RWPE2 (cell line): Measurements from ENCODE around the gene IGF2R.

Experiments
- ATAC-seq: fragments of 200-7000 bp; cut with Tn5 transposase; 3 replicates; pipeline ENCODE4 v1.9.1; 2021; ENCODE audit warnings: low read depth
- DNase-seq: peaks from one replicate; pipeline ENCODE4 v3.0.0-alpha.2; 2020; ENCODE audit warnings: low spot score
- H3K27ac ChIP-seq: fragments of 450-650 bp; 2 replicates; pipeline ENCODE4 v1.5.1; 2017; ENCODE audit warnings: mild to moderate bottlenecking; ENCODE audit not compliant: poor library complexity, severe bottlenecking
- H3K27me3 ChIP-seq: fragments of 250-450 bp; sonication (Bioruptor Pico); 2 replicates; pipeline ENCODE4 v1.5.1; 2021; ENCODE audit warnings: mild to moderate bottlenecking, moderate library complexity; ENCODE audit not compliant: insufficient read depth, poor library complexity, severe bottlenecking
- H3K36me3 ChIP-seq: fragments of 250-450 bp; sonication (Bioruptor Pico); 2 replicates; pipeline ENCODE4 v1.5.1; 2020; ENCODE audit warnings: low read depth, mild to moderate bottlenecking, moderate library complexity
- H3K4me1 ChIP-seq: fragments of 250-450 bp; sonication (Bioruptor Pico); 2 replicates; pipeline ENCODE4 v1.5.1; 2021; ENCODE audit warnings: mild to moderate bottlenecking, moderate library complexity; ENCODE audit not compliant: insufficient read depth, poor library complexity, severe bottlenecking
- H3K4me3 ChIP-seq: fragments of 250-450 bp; sonication (Bioruptor Pico); 2 replicates; pipeline ENCODE4 v1.5.1; 2021; ENCODE audit warnings: mild to moderate bottlenecking, moderate library complexity; ENCODE audit not compliant: severe bottlenecking
- H3K9me3 ChIP-seq: fragments of 250-450 bp; sonication (Bioruptor Pico); 2 replicates; pipeline ENCODE4 v1.5.1; 2021; ENCODE audit warnings: mild to moderate bottlenecking, moderate library complexity; ENCODE audit not compliant: severe bottlenecking
- TF ChIP-seq, protein P1 (sequence below): fragments of 450-650 bp; IDR thresholded peaks from one replicate; pipeline ENCODE4 v1.5.1; 2017; ENCODE audit warnings: mild to moderate bottlenecking, moderate library complexity; ENCODE audit not compliant: poor library complexity, severe bottlenecking

IGF2R gene

DNA sequence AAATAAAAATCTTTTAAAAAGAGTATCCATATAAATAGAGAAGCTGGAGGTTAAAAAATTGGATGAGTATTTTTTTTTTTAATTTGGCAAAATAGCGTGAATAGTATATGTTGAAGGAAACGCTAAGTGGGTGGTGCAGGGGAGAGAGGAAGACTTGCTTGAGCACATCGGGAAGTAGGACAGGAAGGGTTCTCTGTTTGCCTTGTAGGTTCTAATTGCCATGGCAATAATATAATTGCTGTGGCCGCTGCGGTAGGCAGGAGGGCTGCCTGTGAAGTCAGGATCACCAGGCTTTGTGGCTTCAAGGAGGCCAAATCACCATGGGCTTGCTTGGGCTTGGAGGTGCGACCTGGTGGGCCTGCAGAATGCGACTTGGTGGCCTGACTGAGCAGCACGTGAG is 35.1 kb downstream of the IGF2R start:
- Histone ChIP-seq H3K9me3 (no peaks in the 10 kb centered on the region), H3K4me3 (no peak overlapping the region), H3K4me1 (no peaks in the 10 kb centered on the region), H3K27me3 (no peaks in the 10 kb centered on the region), H3K36me3 (peaks cover 22% of the 10 kb centered on the region), H3K27ac (no peak overlapping the region)
- TF ChIP-seq, protein P1, sequence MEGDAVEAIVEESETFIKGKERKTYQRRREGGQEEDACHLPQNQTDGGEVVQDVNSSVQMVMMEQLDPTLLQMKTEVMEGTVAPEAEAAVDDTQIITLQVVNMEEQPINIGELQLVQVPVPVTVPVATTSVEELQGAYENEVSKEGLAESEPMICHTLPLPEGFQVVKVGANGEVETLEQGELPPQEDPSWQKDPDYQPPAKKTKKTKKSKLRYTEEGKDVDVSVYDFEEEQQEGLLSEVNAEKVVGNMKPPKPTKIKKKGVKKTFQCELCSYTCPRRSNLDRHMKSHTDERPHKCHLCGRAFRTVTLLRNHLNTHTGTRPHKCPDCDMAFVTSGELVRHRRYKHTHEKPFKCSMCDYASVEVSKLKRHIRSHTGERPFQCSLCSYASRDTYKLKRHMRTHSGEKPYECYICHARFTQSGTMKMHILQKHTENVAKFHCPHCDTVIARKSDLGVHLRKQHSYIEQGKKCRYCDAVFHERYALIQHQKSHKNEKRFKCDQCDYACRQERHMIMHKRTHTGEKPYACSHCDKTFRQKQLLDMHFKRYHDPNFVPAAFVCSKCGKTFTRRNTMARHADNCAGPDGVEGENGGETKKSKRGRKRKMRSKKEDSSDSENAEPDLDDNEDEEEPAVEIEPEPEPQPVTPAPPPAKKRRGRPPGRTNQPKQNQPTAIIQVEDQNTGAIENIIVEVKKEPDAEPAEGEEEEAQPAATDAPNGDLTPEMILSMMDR, result no peak
- no peak for DNase-seq
- no peak for ATAC-seq

DNA sequence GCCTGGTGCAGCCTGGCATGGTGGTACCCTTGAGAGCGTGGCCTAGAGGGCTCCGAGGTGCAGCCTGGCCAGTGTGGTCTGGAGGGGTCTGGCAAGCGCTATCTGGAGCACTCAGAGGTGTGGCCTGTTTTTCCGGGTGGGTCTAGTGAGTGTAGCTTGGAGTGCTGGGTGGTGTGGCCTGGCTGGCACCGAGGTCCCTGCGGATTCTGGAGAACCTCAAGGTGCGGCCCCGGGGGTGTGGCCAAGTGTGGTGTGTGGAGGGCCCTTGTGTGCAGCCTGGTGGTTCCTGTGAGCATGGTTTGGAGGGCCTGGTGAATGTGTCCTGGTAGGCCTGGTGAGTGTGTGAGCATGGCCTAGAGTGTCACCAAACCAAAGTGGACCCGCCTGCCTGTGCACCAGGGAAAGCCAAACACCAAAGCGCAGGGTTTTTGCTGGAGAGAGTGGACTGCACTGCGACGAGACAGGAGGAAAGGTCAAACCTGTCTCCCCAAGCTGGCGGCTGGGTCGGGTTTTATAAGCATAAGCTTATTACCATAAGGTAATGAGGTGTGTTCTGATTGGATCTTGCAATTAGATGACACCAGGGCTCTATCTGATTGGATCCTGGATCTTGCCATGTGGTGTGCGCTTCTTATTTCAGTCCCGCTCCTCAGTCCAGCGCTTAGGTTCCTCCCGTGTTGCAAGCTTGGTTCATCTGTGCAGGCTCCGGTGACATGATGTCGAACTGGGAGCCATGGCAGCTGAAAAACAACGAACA is 35.7 kb downstream of the IGF2R start:
- Histone ChIP-seq H3K9me3 (no peaks in the 10 kb centered on the region), H3K36me3 (peaks cover 22% of the 10 kb centered on the region), H3K4me1 (no peaks in the 10 kb centered on the region), H3K4me3 (no peak overlapping the region), H3K27me3 (no peaks in the 10 kb centered on the region), H3K27ac (no peak overlapping the region)
- TF ChIP-seq, protein P1, result no peak
- DNase-seq (no peak), ATAC-seq (no peak)

DNA sequence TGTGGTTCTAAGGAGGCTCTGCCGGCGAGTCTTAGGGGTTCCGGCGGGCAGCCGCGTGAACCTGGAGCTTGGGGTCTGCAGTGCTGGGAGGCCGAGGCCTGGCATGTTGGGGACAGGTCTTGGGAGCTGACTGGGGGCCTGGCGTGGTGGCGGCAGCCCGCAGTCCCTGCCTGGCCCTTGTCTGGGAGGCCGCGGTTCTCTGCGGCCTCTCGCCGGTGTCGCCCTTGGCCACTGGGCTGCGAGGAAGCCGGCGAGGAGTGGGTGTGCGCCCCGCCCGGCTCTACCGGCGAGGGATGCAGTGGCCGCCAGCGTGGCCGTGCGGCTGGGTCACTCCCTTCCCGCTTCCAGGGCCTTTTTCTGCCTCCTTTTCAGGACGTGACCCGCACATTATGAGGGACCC is 36.3 kb downstream of the IGF2R start:
- no peak overlapping the region for H3K4me3 ChIP-seq
- no peaks in the 10 kb centered on the region for H3K27me3 ChIP-seq
- no peaks in the 10 kb centered on the region for H3K4me1 ChIP-seq
- DNase-seq (no peak), ATAC-seq (no peak)
- H3K27ac ChIP-seq, result no peak overlapping the region
- H3K9me3 ChIP-seq, result no peaks in the 10 kb centered on the region
- TF ChIP-seq, protein P1, result no peak
- peaks cover 26% of the 10 kb centered on the region for H3K36me3 ChIP-seq

DNA sequence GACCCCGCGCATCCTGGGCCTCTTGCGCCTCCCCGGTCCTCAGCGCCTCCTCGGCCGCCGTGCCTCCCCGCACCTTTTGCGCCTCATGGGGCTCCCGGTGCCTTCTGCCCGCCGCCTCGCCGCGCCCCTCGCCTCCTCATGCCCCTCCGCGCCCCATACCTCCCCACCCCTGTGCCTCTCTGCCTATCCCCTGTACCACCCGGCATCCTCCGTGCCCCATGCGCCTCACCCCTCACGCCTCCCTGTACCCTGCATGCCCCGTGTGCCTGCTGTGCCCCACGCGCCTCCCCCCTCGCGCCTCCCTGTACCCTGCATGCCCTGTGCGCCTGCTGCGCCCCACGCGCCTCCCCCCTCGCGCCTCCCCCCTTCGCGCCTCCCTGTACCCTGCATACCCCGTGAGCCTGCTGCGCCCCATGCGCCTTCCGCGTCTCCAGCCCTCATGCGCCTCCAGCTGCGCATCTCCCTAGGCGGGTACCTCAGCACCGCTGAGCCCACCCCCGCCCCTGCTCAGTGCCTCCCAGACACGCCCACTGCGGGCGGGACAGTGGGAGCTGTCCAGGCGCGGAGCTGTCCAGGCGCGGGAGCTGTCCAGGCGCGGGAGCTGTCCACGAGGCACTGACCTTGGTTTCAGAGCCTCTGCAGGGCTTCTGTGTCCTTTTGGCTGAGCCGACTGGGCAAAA is 37.1 kb downstream of the IGF2R start:
- DNase-seq (no peak), ATAC-seq (no peak)
- TF ChIP-seq, protein P1, result no peak
- Histone ChIP-seq H3K27ac (no peak overlapping the region), H3K27me3 (no peaks in the 10 kb centered on the region), H3K4me1 (no peaks in the 10 kb centered on the region), H3K9me3 (no peaks in the 10 kb centered on the region), H3K4me3 (no peak overlapping the region), H3K36me3 (peaks cover 33% of the 10 kb centered on the region)

DNA sequence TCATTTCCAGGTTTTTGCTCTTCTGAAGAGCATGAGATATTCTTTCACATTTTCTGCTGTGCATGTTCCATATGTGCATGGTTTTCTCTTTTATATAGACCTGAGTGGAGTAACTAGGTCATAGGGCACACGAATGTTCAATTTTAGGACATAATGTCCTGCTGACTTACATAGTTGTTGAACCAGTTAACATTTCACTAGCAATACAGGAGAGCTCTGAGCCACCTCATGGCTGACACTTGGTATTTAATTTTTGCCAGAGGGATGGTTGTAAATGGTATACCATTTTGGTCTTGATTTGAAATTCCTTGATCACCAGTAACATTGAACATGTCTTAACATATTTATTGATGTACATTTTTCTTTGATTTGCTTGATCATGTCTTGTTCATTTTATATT is 38.3 kb downstream of the IGF2R start:
- no peaks in the 10 kb centered on the region for H3K9me3 ChIP-seq
- H3K36me3 ChIP-seq, result peaks cover 44% of the 10 kb centered on the region
- ATAC-seq (no peak), DNase-seq (no peak)
- TF ChIP-seq, protein P1, result no peak
- no peaks in the 10 kb centered on the region for H3K27me3 ChIP-seq
- H3K27ac ChIP-seq, result no peak overlapping the region
- no peak overlapping the region for H3K4me3 ChIP-seq
- H3K4me1 ChIP-seq, result no peaks in the 10 kb centered on the region
